ENCODE data around the gene PSMB9.
A peak's percentile ranks its signal among the peaks of the same experiment; 100 is the strongest.

The PSMB9 gene

DNA sequence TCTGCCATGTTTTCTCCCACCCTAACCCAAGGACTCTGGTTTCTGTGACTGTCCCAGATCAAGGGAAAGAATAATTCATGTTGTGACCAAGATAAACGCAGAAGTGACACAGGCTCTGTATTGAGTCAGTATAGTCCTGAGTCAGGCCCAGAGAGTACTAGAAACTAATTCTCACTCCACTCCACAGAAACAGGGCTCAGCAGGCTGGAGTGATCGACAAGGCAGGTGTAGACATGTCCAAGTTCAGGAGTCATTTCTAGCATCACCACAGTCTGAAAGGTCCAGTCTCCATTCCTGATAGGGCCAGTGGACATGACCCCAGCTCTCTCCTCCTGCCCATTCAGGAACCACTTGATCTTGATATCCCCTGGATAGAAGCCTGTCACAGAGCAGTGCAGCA, 39.8 kb upstream of the PSMB9 start:
- H3K23ac ChIP-seq (ENCODE audit: low read length in 2 of 2) = no peak overlapping the region
- H2BK5ac ChIP-seq (ENCODE audit: low read depth, low read length, poor library complexity, severe bottlenecking) = no peak overlapping the region
- H3K4me3 ChIP-seq (ENCODE audit: insufficient read depth in 1 of 2, low read depth in 1 of 2, low read length in 2 of 2) = no peak overlapping the region
- H3K9me3 ChIP-seq (ENCODE audit: control insufficient read depth, low read length) = no peaks in the 10 kb centered on the region
- DNase-seq = no peak
- H3K14ac ChIP-seq (ENCODE audit: low read length in 2 of 2) = no peak overlapping the region
- H4K91ac ChIP-seq (ENCODE audit: low read length) = no peak overlapping the region
- H3K36me3 ChIP-seq (ENCODE audit: control insufficient read depth in 1 of 2, insufficient read depth in 2 of 2, low read depth in 1 of 2, low read length in 2 of 2) = no peaks in the 10 kb centered on the region
- H3K27me3 ChIP-seq (ENCODE audit: control insufficient read depth in 1 of 2, insufficient read depth in 1 of 2, low read length in 2 of 2) = peaks cover 16 to 21% of the 10 kb centered on the region in 2 experiments
- H2AK5ac ChIP-seq (ENCODE audit: low read length, severe bottlenecking) = no peak overlapping the region
- H3K27ac ChIP-seq (ENCODE audit: low read length, poor library complexity, severe bottlenecking) = no peak overlapping the region
- no peak overlapping the region for H3K4me2 ChIP-seq (ENCODE audit: low read length, poor library complexity, severe bottlenecking)
- no peak overlapping the region for H2BK12ac ChIP-seq (ENCODE audit: low read length in 2 of 2)
- H4K8ac ChIP-seq (ENCODE audit: low read length) = no peak overlapping the region
- H3K18ac ChIP-seq (ENCODE audit: low read depth in 1 of 2, low read length in 2 of 2) = no peak overlapping the region
- peak overlapping the region; percentile 18 for H2AFZ ChIP-seq (ENCODE audit: low read depth, low read length)
- no peak overlapping the region for H3K4ac ChIP-seq (ENCODE audit: low read depth in 1 of 2, low read length in 2 of 2)
- H3K4me1 ChIP-seq (ENCODE audit: control insufficient read depth, insufficient read depth, low read depth, low read length) = peaks cover 2% of the 10 kb centered on the region
- WGBS = 89% methylated on average over 2 of the region's 2 CpGs
- H2BK120ac ChIP-seq (ENCODE audit: low read depth, low read length) = no peak overlapping the region
- H3K79me1 ChIP-seq (replicated peaks; ENCODE audit: low read length, poor library complexity, severe bottlenecking) = no peaks in the 10 kb centered on the region
- no peak overlapping the region for H3K9ac ChIP-seq (ENCODE audit: low read length)
- no peak overlapping the region for H2BK15ac ChIP-seq (ENCODE audit: low read depth, poor library complexity, severe bottlenecking)

DNA sequence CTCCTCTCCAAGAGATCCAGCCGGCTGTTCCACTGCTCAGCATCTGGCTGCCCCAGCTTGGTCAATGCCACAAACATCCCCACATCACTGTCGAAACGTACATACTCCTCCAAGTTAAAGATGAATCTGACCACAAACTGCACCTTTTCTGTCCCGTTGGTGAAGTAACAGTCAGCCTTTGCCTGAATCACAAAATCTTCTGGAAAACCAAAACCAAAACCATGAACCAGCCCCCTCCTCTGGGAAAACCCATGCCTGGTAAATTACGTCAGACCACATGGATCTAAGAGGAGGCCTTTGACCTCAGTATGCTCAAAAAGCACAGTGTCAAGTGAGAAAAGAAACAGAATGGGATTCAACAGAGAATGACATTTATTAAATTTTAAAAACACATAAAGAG, 38.9 kb upstream of the PSMB9 start:
- H2BK12ac ChIP-seq (ENCODE audit: low read length in 2 of 2) = no peak overlapping the region
- H3K18ac ChIP-seq (ENCODE audit: low read depth in 1 of 2, low read length in 2 of 2) = no peak overlapping the region
- peak overlapping the region in 1 of 2 experiments; percentile 31 for H3K14ac ChIP-seq (ENCODE audit: low read length in 2 of 2)
- no peak overlapping the region for H2BK5ac ChIP-seq (ENCODE audit: low read depth, low read length, poor library complexity, severe bottlenecking)
- H3K79me1 ChIP-seq (replicated peaks; ENCODE audit: low read length, poor library complexity, severe bottlenecking) = no peaks in the 10 kb centered on the region
- no peaks in the 10 kb centered on the region for H3K36me3 ChIP-seq (ENCODE audit: control insufficient read depth in 1 of 2, insufficient read depth in 2 of 2, low read depth in 1 of 2, low read length in 2 of 2)
- H3K4me1 ChIP-seq (ENCODE audit: control insufficient read depth, insufficient read depth, low read depth, low read length) = peaks cover 5% of the 10 kb centered on the region
- peak overlapping the region in 1 of 2 experiments; percentile 40 for H3K23ac ChIP-seq (ENCODE audit: low read length in 2 of 2)
- H3K4me3 ChIP-seq (ENCODE audit: insufficient read depth in 1 of 2, low read depth in 1 of 2, low read length in 2 of 2) = peak overlapping the region in 1 of 2 experiments; percentile 50
- peak overlapping the region; percentile 12 for H3K9ac ChIP-seq (ENCODE audit: low read length)
- no peak overlapping the region for H2BK15ac ChIP-seq (ENCODE audit: low read depth, poor library complexity, severe bottlenecking)
- H4K91ac ChIP-seq (ENCODE audit: low read length) = no peak overlapping the region
- H3K27ac ChIP-seq (ENCODE audit: low read length, poor library complexity, severe bottlenecking) = no peak overlapping the region
- H4K8ac ChIP-seq (ENCODE audit: low read length) = no peak overlapping the region
- peak; percentile 64 for DNase-seq
- no peak overlapping the region for H2AK5ac ChIP-seq (ENCODE audit: low read length, severe bottlenecking)
- no peaks in the 10 kb centered on the region for H3K9me3 ChIP-seq (ENCODE audit: control insufficient read depth, low read length)
- peaks cover 16 to 21% of the 10 kb centered on the region in 2 experiments for H3K27me3 ChIP-seq (ENCODE audit: control insufficient read depth in 1 of 2, insufficient read depth in 1 of 2, low read length in 2 of 2)
- H3K4me2 ChIP-seq (ENCODE audit: low read length, poor library complexity, severe bottlenecking) = no peak overlapping the region
- no peak overlapping the region for H2BK120ac ChIP-seq (ENCODE audit: low read depth, low read length)
- 65% methylated on average over 5 of the region's 5 CpGs for WGBS
- H3K4ac ChIP-seq (ENCODE audit: low read depth in 1 of 2, low read length in 2 of 2) = peak overlapping the region in 1 of 2 experiments; percentile 15
- peak overlapping the region; percentile 51 for H2AFZ ChIP-seq (ENCODE audit: low read depth, low read length)

DNA sequence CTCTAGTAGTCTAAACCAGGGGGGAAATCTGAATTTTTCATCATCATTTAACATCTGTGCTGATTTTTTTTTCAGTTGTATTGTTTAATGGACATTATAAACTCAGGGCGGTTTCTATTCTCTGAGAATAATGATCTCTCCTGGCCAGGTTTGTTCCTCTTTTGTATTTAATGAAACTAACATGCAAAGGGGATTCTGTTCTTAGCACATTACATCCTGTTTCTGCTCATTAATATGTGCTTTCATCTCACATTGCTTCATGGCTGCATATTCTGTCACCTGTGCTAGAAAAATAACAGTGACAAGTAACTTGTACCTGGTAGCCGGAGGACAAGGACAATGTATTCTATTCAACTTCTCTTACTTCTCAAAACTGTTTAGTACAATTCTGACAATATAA, 38.0 kb upstream of the PSMB9 start:
- no peak overlapping the region for H3K23ac ChIP-seq (ENCODE audit: low read length in 2 of 2)
- H3K27ac ChIP-seq (ENCODE audit: low read length, poor library complexity, severe bottlenecking) = no peak overlapping the region
- no peak for DNase-seq
- no CpG with 5 or more reads among the region's 2 CpGs for WGBS
- H2BK12ac ChIP-seq (ENCODE audit: low read length in 2 of 2) = no peak overlapping the region
- peaks cover 5% of the 10 kb centered on the region for H3K4me1 ChIP-seq (ENCODE audit: control insufficient read depth, insufficient read depth, low read depth, low read length)
- no peak overlapping the region for H2BK5ac ChIP-seq (ENCODE audit: low read depth, low read length, poor library complexity, severe bottlenecking)
- H3K27me3 ChIP-seq (ENCODE audit: control insufficient read depth in 1 of 2, insufficient read depth in 1 of 2, low read length in 2 of 2) = peaks cover 16 to 17% of the 10 kb centered on the region in 2 experiments
- H4K8ac ChIP-seq (ENCODE audit: low read length) = no peak overlapping the region
- H2BK120ac ChIP-seq (ENCODE audit: low read depth, low read length) = no peak overlapping the region
- H2BK15ac ChIP-seq (ENCODE audit: low read depth, poor library complexity, severe bottlenecking) = no peak overlapping the region
- H4K91ac ChIP-seq (ENCODE audit: low read length) = no peak overlapping the region
- no peak overlapping the region for H3K4me3 ChIP-seq (ENCODE audit: insufficient read depth in 1 of 2, low read depth in 1 of 2, low read length in 2 of 2)
- H3K36me3 ChIP-seq (ENCODE audit: control insufficient read depth in 1 of 2, insufficient read depth in 2 of 2, low read depth in 1 of 2, low read length in 2 of 2) = no peaks in the 10 kb centered on the region
- no peak overlapping the region for H2AK5ac ChIP-seq (ENCODE audit: low read length, severe bottlenecking)
- no peak overlapping the region for H3K4me2 ChIP-seq (ENCODE audit: low read length, poor library complexity, severe bottlenecking)
- no peak overlapping the region for H2AFZ ChIP-seq (ENCODE audit: low read depth, low read length)
- no peak overlapping the region for H3K9ac ChIP-seq (ENCODE audit: low read length)
- H3K9me3 ChIP-seq (ENCODE audit: control insufficient read depth, low read length) = no peaks in the 10 kb centered on the region
- no peaks in the 10 kb centered on the region for H3K79me1 ChIP-seq (replicated peaks; ENCODE audit: low read length, poor library complexity, severe bottlenecking)
- no peak overlapping the region for H3K18ac ChIP-seq (ENCODE audit: low read depth in 1 of 2, low read length in 2 of 2)
- no peak overlapping the region for H3K4ac ChIP-seq (ENCODE audit: low read depth in 1 of 2, low read length in 2 of 2)
- no peak overlapping the region for H3K14ac ChIP-seq (ENCODE audit: low read length in 2 of 2)

DNA sequence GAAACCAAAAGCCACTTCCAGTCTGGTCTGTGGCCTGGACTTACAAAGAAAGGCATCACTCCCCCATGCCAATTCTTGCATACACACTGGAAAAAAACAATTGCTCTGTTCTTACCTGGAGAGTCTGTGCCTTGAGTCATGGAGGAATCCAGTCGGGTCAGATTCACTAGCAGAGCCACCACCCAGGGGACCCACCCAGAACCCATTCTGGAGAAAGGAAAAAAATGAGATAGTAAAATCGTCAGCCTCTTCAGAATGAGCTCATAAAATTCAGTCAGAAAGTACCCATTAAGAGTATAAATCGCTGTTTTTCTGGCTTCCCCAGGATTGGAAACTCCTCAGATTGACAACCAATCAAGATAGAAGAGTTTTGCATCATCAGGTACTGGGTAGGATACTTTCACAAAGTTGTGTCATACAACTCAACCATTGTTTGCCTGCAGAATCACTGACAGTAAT, 37.2 kb upstream of the PSMB9 start, which contains the start of gene HLA-DOB:
TSS of gene HLA-DOB (minus strand) at position 257 of the 459 bp plus-strand sequence. CDS start at position 206, 51 bp downstream.
- Histone ChIP-seq H3K4ac (ENCODE audit: low read depth in 1 of 2, low read length in 2 of 2) (no peak within 1 kb of the TSS), H3K4me1 (ENCODE audit: control insufficient read depth, insufficient read depth, low read depth, low read length) (peaks cover 5% of the 10 kb centered on the region), H4K8ac (ENCODE audit: low read length) (no peak within 1 kb of the TSS), H3K36me3 (ENCODE audit: control insufficient read depth in 1 of 2, insufficient read depth in 2 of 2, low read depth in 1 of 2, low read length in 2 of 2) (no peaks in the 10 kb centered on the region), H2BK15ac (ENCODE audit: low read depth, poor library complexity, severe bottlenecking) (no peak within 1 kb of the TSS), H3K9ac (ENCODE audit: low read length) (no peak within 1 kb of the TSS), H3K18ac (ENCODE audit: low read depth in 1 of 2, low read length in 2 of 2) (no peak within 1 kb of the TSS), H3K14ac (ENCODE audit: low read length in 2 of 2) (no peak within 1 kb of the TSS), H4K91ac (ENCODE audit: low read length) (no peak within 1 kb of the TSS), H3K27me3 (ENCODE audit: control insufficient read depth in 1 of 2, insufficient read depth in 1 of 2, low read length in 2 of 2) (peaks cover 16 to 17% of the 10 kb centered on the region in 2 experiments), H3K23ac (ENCODE audit: low read length in 2 of 2) (no peak within 1 kb of the TSS), H2AFZ (ENCODE audit: low read depth, low read length) (no peak within 1 kb of the TSS), H3K27ac (ENCODE audit: low read length, poor library complexity, severe bottlenecking) (no peak within 1 kb of the TSS), H3K4me2 (ENCODE audit: low read length, poor library complexity, severe bottlenecking) (no peak within 1 kb of the TSS), H2BK120ac (ENCODE audit: low read depth, low read length) (no peak within 1 kb of the TSS), H3K79me1 (replicated peaks; ENCODE audit: low read length, poor library complexity, severe bottlenecking) (no peaks in the 10 kb centered on the region), H3K4me3 (ENCODE audit: insufficient read depth in 1 of 2, low read depth in 1 of 2, low read length in 2 of 2) (no peak within 1 kb of the TSS), H3K9me3 (ENCODE audit: control insufficient read depth, low read length) (no peaks in the 10 kb centered on the region), H2BK12ac (ENCODE audit: low read length in 2 of 2) (no peak within 1 kb of the TSS), H2BK5ac (ENCODE audit: low read depth, low read length, poor library complexity, severe bottlenecking) (no peak within 1 kb of the TSS), H2AK5ac (ENCODE audit: low read length, severe bottlenecking) (no peak within 1 kb of the TSS)
- WGBS = 89% methylated on average over 1 of the region's 3 CpGs
- peak; percentile 43 for DNase-seq
